GM12878 (cell line): Measurements from ENCODE around the gene ZNF3. TPM values are rescaled to one million over a fixed set of nuclear protein-coding genes. Genes with fewer than 3 reads are reported as not detected.

Experiments
- BRCA1 ChIP-seq: IDR thresholded peaks from 2 replicates; pipeline ENCODE4 v1.6.1; 2011; ENCODE audit warnings: low read depth, low read length, improper control_type of control experiment
- CBFB ChIP-seq: IDR thresholded peaks from 2 replicates; pipeline ENCODE4 v1.6.1; 2016; ENCODE audit warnings: antibody characterized with exemption, low read depth
- CHD4 ChIP-seq: fragments of 200-600 bp; sonication (generic); IDR thresholded peaks from 2 replicates; pipeline ENCODE4 v1.6.1; 2016; ENCODE audit warnings: mild to moderate bottlenecking
- EP300 ChIP-seq, 2 experiments: fragments of 150-350 bp in 1 of 2; IDR thresholded peaks; 2 replicates each; pipeline ENCODE4 v1.6.1; 2011 to 2012; ENCODE audit warnings: low read depth in 2 of 2, low read length in 2 of 2, borderline replicate concordance in 1 of 2, improper control_type of control experiment in 1 of 2, inconsistent platforms in 1 of 2; ENCODE audit not compliant: control insufficient read depth in 1 of 2
- ESRRA ChIP-seq: IDR thresholded peaks from 2 replicates; pipeline ENCODE4 v1.6.1; 2012; ENCODE audit warnings: mild to moderate bottlenecking, low read length, improper control_type of control experiment
- EZH2 ChIP-seq: IDR thresholded peaks from 2 replicates; pipeline ENCODE4 v1.6.1; 2012; ENCODE audit warnings: low read depth, mild to moderate bottlenecking, control low read depth, inconsistent platforms, low read length, borderline replicate concordance; ENCODE audit not compliant: control insufficient read depth
- GABPA ChIP-seq: IDR thresholded peaks from 2 replicates; pipeline ENCODE4 v1.6.1; 2014; ENCODE audit warnings: antibody characterized with exemption, low read depth, mild to moderate bottlenecking, inconsistent platforms
- GATAD2B ChIP-seq: fragments of 450-650 bp; conservative IDR thresholded peaks from 2 replicates; pipeline ENCODE4 v1.6.1; 2017; ENCODE audit warnings: low read depth, mild to moderate bottlenecking, moderate library complexity
- HCFC1 ChIP-seq: fragments of 150-350 bp; IDR thresholded peaks from 2 replicates; pipeline ENCODE4 v1.6.1; 2014; ENCODE audit warnings: low read length
- IRF5 ChIP-seq: fragments of 450-650 bp; IDR thresholded peaks from 2 replicates; pipeline ENCODE4 v1.6.1; 2017; ENCODE audit warnings: borderline replicate concordance
- MTA3 ChIP-seq: IDR thresholded peaks from 2 replicates; pipeline ENCODE4 v1.6.1; 2012; ENCODE audit warnings: low read length, inconsistent platforms, borderline replicate concordance
- NR2F1 ChIP-seq: fragments of 450-650 bp; conservative IDR thresholded peaks from 2 replicates; pipeline ENCODE4 v1.6.1; 2017; ENCODE audit warnings: mild to moderate bottlenecking
- PAX5 ChIP-seq: IDR thresholded peaks from 2 replicates; pipeline ENCODE4 v1.6.1; 2011; ENCODE audit warnings: low read depth, low read length, borderline replicate concordance
- POLR2AphosphoS2 ChIP-seq: IDR thresholded peaks from 2 replicates; pipeline ENCODE4 v1.6.1; 2011; ENCODE audit warnings: low read depth, mild to moderate bottlenecking, low read length, improper control_type of control experiment, moderate library complexity
- POU2F2 ChIP-seq: IDR thresholded peaks from 3 replicates; pipeline ENCODE4 v1.6.1; 2011; ENCODE audit warnings: low read depth, mild to moderate bottlenecking, low read length, borderline replicate concordance
- RAD51 ChIP-seq: fragments of 450-650 bp; IDR thresholded peaks from 2 replicates; pipeline ENCODE4 v1.6.1; 2016; ENCODE audit warnings: moderate library complexity, mild to moderate bottlenecking, inconsistent platforms
- REST ChIP-seq: IDR thresholded peaks from 2 replicates; pipeline ENCODE4 v1.6.1; 2012; ENCODE audit warnings: mild to moderate bottlenecking, low read depth, low read length
- SMC3 ChIP-seq: IDR thresholded peaks from 2 replicates; pipeline ENCODE4 v1.6.1; 2011; ENCODE audit warnings: low read length, improper control_type of control experiment, borderline replicate concordance
- SREBF1 ChIP-seq: IDR thresholded peaks from 2 replicates; pipeline ENCODE4 v1.6.1; 2012; ENCODE audit warnings: mild to moderate bottlenecking, low read length
- SRF ChIP-seq, 2 experiments: IDR thresholded peaks; 2 replicates each; pipeline ENCODE4 v1.6.1; 2011; ENCODE audit warnings: low read depth in 2 of 2, low read length in 2 of 2, mild to moderate bottlenecking in 1 of 2, moderate library complexity in 1 of 2
- YBX1 ChIP-seq: fragments of 450-650 bp; IDR thresholded peaks from 2 replicates; pipeline ENCODE4 v1.6.1; 2016; ENCODE audit warnings: antibody characterized with exemption
- ZBTB11 ChIP-seq: fragments of 450-650 bp; formaldehyde crosslinking; IDR thresholded peaks from 2 replicates; pipeline ENCODE4 v1.5.0; 2022; ENCODE audit warnings: mild to moderate bottlenecking, missing genetic modification characterization
- ZNF207 ChIP-seq: fragments of 450-650 bp; IDR thresholded peaks from 2 replicates; pipeline ENCODE4 v1.6.1; 2014; ENCODE audit warnings: antibody characterized with exemption, mild to moderate bottlenecking, borderline replicate concordance
- polyA plus RNA-seq, 11 experiments: library from polyadenylated mRNA; depleted of rRNA in 4 of 11; unstranded in 6 of 11; stranded (reverse) in 5 of 11; fragments of >200 nt; fragmentation: Nextera tagmentation in 4 of 11; fragmentation: Illumina TruSeq in 1 of 11; extraction: Ambion mirVana in 4 of 11; extraction: Trizol in 1 of 11; gene quantifications; 1 replicate in 1 of 11; 2 replicates in 10 of 11; pipeline versions ENCODE4 v1.2.1 to v1.2.3, GENCODE V29; 2011 to 2016; ENCODE audit warnings: inconsistent platforms in 2 of 11, missing spikeins in 2 of 11, low read depth in 1 of 11
- total RNA-seq, 4 experiments: library from RNA; depleted of rRNA in 3 of 4; stranded (reverse); fragments of >200 nt in 3 of 4; fragmentation: Illumina TruSeq in 1 of 4; extraction: Trizol in 1 of 4; gene quantifications; 2 replicates each; pipeline versions ENCODE4 v1.2.1 to v1.2.3, GENCODE V29; 2013 to 2021

Gene ZNF3
- total and polyA plus RNA-seq, 10 of the 15 experiments (the other 5 are each of a cell fraction or from before 2014, with no cell fraction given) = 17.2 to 37.4 (median 29.4) TPM

DNA sequence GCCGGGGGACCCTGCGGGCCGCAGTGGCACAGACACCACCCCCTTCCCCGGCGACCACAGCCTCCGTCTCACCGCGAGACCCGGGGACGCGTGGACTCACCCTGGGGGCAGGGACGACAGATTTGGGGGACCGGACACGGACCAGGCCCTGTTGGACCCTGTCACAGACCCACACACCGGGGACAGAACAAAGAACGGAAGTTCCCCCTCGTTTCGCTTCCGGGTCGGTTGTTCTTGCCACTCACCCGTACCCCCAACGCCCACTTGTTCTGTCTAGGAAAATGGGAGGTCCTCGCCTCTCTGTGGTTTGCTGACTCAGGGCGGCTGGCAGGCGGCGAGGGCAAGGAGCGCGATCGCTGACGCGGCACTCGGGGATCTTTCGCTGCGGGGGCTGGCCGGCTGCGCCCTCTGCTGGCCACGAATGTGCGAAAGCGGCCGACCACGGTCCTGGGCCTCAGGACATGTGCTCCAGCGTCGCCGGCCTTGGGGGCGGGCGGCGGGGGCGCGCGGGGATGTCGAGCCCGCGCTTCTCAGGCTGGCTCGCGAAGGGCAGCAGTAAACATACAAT, at the start of gene ZNF3 (continued):
- TF ChIP-seq IRF5 (no peak), POU2F2 (peak; percentile 67; the same call in 1 of the 3 replicates), SMC3 (peak; percentile 71), SRF (IDR thresholded peaks at IDR 0.05; ENCODE audit: low read depth in 2 of 2, low read length in 2 of 2) (peak; percentile 71 to 88; a peak in 3 of 4 replicates), SREBF1 (peak; percentile 86), ESRRA (0 out of 2 replicates have a peak, but pooled peaks have one; percentile 45), POLR2AphosphoS2 (0 out of 2 replicates have a peak, but pooled peaks have one; percentile 36), ZNF207 (peak; percentile 30; the same call in 1 of the 2 replicates), REST (no peak), GABPA (peak; percentile 98), CBFB (peak; percentile 63), NR2F1 (peak; percentile 73), YBX1 (no peak), EP300 (IDR thresholded peaks at IDR 0.05; ENCODE audit: borderline replicate concordance in 1 of 2, control insufficient read depth in 1 of 2, low read depth in 2 of 2, low read length in 2 of 2) (peak in 1 of 2 experiments; percentile 60; a peak in 1 of 4 replicates), GATAD2B (peak; percentile 71; the same call in 1 of the 2 replicates), MTA3 (no peak), BRCA1 (no peak), EZH2 (no peak), RAD51 (no peak; the same call in 1 of the 2 replicates), CHD4 (no peak), PAX5 (peak; percentile 74; the same call in 1 of the 2 replicates), ZBTB11 (CRISPR knock-in tag) (peak; percentile 74), HCFC1 (peak; percentile 84)
